GM04504 (cell line): ENCODE results near the gene SUN3.

ENCODE experiments used
- DNase-seq: peaks from one replicate; pipeline ENCODE4 v3.0.0-alpha.2; 2012; ENCODE audit warnings: low read depth

The SUN3 gene

DNA sequence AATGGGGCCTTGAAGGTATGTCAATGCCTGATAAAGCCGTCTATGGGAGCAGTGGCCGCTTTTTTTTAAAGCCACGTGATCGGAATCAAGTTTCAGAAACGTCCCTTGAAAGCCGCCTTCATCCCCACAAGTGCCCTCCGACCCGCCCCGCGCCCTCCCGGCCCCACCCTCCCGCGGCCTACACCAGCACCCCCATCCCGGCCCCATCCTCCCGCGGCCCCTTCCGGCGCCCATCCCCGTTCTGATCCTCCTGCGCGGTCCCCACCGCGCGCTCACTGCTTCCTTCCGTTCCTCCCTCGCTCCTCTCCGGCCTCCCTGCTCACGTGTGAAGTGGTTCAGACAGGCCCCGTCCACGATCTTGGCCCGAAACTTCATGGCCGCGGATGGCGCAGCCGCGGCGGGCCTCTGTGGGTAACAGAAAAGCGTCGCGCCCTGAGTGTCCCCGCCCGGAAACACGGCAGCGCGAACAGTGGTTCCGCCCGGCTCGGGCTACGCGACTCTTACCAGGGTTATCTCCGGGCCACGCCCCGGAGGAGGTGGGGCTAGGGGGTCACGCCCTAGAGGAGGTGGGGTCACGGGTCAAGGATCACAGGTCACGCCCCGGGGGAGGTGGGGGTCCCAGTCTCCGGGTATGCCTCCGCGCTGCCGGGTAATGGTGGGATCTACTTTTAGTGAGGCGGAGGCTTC lies 49.6 kb downstream of the SUN3 start, which contains the start of gene HUS1:
Gene HUS1 (minus strand): TSS at position 471 of the 687 bp plus-strand sequence. CDS start 96 bp downstream, at position 375.
- DNase-seq = peak; percentile 74

DNA sequence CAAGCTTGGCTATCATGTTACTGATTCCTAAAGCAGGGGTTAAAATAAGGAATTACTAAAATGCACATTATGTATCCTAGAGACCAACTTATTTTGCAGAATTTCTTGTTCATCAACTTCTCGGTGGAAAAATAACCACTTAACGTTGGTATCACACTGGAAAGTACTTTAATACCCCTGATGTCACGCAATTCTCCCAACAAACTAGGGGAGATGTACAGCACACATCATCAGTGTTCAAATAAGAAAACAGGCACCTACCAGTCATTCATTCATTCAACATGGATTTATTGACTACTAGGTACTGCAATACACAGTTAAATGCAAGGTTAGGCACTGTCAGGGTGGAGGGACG lies 50.1 kb downstream of the SUN3 start:
- no peak for DNase-seq

DNA sequence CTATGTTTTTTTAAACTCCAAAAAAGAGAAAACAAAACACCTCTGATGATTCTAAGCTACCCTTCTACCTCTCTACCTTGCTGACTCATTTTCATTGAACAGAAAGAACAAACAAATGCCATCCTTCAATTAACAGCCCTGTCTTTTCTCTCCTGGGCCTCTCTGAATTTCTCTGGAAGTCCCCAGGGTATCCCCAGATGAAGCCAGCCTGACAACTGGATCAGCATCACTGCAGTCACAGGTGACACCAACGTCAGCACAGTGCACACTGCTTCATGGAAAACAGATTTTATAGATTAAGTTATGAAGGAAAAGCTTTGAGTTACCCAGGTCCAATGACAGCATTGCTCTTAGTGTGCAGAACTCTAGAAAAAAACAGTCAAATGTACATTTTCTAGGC lies 55.2 kb downstream of the SUN3 start:
- DNase-seq = no peak

DNA sequence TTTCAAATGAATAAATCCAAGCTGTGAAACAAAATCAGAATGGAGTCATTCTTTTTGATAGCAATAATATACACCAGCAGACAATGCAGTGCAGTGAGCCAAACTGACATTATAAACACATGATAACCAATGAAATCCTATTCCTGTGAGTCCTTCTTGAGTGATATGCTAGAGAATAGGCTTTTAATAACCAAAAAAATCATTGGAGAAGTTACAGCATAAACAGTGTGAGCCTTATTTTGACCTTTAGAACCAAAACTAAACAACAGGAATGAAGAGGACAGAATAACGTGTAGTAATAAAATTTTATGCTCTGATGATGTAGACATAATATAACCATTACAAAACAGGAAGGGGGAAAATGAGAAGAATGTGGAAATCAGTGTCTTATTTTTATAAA lies 58.1 kb downstream of the SUN3 start:
- DNase-seq = no peak

DNA sequence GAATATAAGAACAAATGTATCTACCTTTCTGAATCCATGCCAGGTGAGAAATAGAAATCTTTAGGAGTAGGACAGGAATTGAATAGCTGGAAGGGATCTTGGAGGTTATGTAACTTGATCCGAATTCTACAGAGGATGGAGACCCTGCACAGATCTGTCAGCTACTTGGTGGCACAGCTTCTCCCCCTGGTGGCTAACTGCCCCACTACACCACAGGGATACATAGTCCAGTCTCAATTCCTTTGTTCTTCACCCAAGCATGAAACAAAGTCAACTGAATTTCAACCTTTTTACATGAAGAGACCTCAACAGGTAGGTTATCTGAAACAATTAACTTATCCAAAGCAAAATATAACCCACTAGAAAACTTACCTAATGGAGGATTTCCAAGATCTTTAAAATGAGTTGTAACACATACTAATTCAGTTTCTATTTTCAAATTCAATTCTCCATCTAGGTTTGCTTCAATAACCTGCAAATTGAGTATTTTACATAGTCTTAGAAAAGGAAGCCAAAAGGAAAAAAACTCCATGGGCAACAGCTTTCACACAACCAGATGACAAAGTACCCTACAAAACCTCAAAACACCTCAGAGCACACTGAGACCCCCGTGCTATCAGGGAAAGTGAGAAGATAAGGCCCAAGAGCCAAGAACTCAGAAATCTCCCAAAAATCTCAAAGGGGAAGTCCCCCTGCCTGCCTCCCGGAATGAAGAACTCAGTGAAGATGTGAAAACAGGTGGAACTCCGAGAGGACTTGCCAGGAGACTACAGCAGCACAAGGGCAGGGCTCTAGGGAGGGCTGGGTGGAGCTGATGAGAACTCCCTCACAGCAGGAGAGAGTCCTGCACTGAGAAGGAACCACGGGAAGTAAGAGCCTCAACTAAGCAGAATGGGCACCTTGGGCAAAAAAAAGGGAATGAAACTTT lies 59.8 kb downstream of the SUN3 start:
- DNase-seq = no peak

DNA sequence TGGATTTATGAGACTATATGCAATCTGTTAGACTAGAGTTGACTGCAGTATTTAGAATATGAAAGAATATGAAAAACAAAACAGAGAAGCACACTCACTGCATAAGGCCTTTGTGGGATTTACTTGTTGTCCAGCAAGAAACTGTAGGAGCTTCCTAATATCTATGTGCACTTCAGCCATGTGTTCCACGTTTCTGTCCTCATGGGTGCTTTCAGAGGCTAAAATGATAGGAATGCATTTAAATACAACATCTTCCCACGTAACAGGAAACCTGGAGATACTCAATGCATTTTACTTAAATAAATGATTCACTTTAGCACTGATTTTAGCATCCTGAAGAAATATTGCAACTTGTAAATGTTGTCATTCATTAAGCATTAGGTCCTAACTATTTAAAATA lies 61.2 kb downstream of the SUN3 start:
- DNase-seq = no peak

DNA sequence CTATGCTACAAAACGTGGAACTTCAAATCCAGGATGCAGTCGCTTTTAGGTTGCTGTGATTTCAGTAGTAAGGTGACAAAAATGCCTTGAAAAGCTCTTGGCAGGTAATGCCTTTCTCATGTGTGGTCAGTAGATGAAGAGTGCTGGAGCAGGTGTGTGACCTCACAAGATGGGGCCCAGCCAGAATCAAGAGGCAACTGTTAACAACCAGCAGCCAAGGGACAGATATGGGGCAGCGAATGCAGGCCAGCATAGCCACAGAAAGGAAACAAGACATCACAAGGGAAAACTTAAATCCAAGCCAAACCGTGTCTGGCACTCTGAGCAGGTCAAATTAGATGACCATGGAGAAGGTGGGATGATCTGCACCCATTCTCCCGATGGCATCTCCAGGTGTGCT lies 61.8 kb downstream of the SUN3 start:
- DNase-seq = no peak

DNA sequence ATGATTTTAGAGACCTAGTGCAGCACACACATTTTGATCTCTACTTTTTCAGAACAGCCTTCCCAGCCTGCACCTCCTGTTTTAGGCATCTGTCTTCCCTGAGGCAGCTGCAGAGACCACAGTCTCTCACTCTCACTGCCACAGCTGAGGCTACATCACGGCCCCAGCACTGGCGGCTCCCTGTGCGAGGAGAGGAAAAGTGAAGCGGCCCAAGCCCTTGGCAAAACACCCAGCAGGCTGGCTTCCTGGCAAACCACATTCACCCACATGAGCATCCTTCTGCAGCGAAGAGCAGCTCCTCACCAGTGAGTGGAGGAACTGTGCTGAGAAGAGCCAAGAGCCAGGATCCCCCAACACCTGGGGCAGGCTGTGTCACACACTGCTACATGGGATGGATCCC lies 63.5 kb downstream of the SUN3 start:
- DNase-seq = no peak

DNA sequence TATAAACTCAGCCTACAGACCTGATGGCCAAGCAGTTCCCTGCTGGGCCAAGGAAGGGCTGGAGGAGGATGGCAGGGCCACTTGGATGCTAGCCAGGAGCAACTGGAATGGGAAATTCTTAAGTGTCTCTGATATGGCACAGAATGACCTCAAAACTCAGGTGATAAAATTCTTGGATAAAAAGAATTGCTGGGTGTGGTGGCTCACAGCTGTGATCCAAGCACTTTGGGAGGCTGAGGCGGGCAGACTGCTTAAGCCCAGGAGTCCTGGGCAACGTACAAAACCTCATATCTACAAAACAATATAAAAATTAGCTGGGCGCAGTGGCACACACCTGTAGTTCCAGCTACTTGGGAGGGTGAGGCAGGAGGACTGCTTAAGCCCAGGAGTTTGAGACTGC lies 66.6 kb downstream of the SUN3 start:
- no peak for DNase-seq

DNA sequence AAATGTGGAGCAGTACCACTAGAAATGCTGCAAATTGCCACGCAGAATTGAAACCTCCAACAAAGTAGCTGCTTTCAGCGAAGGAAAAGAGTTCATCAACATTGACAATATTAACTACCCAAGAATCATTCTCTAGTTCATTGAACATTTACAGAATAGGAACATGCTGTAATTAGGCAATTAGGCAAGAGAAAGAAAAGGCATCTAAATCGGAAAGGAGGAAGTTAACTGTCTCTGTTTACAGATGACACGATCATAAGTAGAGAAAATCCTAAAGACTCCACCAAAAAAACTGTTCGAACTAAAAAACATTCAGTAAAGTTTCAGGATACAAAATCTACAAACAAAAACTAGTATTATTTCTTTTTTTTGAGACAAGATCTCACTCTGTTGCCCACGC lies 71.8 kb downstream of the SUN3 start:
- no peak for DNase-seq

DNA sequence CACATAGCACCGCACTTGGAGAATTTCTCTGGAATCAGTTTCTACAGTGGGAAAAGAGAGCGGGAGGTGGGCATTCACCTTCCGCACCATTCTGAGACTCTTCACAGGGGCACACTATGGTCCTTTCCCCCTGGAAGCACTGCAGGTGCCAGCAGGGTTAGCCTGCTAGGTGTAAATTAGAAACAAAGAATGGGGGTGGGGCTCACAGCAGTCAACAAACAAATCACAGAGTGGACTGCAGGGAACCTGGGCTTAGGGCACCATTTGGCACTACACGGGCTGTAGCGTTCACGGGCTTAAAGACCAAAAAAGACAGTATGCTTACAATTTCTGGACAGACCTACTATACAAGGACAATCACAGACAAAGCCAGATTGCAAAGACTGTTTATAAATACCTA lies 72.7 kb downstream of the SUN3 start:
- DNase-seq = no peak

DNA sequence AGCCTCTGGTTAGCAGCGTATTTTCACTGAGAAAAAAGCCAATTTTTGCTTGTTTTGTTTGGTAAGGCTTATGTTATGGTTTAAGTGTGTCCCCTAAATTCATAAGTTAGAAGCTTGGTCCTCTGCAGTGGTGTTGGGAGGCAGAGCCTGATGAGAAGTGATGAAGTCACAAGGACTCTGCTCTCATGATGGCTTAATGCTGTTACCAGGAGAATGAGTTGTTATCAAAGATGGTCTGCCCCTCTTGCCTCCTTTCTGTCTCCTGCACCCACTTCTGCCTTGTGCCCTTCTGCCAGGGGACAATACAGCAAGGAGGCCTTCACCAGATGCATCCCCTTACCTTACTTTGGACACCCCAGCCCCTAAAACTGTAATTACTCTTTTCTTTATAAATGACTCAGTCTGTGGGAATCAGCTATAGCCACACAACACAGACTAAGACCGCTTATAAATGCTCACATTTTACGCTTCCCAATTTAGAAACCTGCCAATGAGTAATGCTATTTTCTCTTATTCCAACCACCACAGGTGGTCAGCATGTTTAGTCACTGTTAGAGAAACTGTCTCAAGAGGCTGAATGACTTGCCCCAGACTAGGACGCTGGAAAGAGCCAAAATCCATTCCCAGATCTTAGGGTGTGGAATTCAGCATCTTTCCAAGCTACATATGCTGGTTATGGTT lies 74.5 kb downstream of the SUN3 start:
- peak; percentile 44 for DNase-seq

DNA sequence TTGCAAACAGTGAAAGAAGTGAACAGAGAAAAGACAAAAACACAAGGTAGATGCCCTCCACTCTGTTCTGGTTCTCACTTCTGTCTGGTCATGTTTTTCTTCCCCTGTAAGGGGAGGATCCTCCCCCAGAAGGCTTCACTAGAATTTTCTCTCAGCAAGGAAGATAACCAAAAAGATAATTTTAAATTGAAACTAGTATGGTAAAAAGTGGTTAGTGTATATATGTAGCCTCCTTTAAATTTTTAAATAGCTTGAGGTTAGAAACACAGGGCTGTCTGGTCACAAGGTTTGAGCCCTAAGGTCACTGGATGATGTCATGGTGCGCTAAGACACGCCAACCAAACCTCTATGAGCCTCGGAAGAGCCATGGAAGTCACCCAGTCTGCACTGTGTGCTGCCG lies 75.1 kb downstream of the SUN3 start:
- no peak for DNase-seq

DNA sequence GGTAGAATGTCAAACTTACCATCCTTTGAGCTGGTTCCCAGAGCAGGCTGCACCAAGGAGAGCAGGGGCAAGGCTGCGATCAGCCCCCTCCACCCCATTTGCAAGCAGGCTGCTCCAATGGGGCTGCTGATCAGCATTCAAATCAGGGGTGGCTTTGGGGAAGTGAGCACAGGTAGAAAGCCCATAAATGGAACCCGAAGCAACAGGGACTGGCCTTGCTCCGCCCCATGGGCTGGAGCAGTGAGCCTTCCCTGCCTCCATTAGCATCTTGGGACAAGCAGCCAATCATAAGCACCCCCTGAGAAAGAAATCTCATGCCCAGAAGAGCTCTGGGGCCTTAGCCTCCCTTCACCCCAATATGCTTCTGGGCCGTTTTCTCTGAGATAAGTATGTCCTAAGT lies 76.7 kb downstream of the SUN3 start:
- DNase-seq = no peak

DNA sequence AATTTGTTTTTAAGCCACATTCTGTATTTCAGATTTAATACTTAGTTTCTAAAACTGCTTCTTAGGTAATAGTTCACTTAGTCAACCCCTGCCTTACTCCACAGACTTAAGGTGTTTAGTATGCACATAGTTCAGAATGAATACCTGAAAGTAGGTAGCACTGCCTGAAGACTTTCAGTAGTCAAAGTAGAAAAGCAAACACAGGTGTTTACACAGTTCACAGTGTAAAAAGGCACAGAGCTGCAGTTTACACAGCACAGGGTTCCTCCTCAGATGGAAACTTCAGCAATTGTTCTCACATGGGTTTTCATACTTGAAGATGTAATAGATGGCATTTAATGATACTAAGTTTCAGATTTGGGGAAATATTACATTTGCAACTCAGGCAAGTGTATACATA lies 77.5 kb downstream of the SUN3 start:
- DNase-seq = no peak

DNA sequence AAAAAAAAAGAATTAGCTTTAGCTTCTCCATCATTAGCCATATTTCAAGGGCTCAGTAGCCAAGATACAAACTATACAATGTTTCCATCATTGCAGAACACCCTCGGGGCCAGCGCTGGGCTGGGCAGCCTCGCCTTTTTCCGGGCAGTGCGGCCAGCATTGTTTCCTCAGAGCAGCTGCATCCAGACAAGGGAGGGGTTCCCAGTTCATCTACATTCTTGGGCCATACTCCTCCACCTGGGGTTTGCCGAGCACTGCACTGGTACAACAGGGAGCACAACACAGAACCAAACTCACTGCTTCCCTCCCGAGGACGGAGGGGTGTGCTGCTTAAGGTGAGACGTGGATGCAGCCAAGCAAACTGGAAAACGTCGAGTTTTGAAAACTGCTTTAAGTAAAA lies 78.2 kb downstream of the SUN3 start:
- DNase-seq = no peak

DNA sequence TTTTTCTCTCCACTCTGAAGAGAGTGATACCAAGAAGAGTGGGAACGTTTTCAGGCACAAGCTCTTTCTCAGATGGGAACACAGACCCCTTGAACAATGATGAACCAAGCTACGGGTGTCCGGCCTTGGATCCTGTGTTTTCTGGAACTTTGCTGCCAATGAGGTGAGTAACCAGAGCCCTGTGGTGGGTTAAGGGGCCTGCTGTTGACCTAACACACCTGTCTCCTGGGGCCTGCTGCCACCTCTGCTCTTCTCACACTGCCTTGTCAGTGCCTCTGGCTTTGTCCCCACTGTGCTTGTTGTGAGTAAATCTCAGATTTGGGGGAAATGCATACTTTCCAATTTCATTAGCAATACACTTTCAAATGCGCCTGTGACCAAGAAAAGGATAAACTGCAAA lies 79.2 kb downstream of the SUN3 start:
- no peak for DNase-seq

DNA sequence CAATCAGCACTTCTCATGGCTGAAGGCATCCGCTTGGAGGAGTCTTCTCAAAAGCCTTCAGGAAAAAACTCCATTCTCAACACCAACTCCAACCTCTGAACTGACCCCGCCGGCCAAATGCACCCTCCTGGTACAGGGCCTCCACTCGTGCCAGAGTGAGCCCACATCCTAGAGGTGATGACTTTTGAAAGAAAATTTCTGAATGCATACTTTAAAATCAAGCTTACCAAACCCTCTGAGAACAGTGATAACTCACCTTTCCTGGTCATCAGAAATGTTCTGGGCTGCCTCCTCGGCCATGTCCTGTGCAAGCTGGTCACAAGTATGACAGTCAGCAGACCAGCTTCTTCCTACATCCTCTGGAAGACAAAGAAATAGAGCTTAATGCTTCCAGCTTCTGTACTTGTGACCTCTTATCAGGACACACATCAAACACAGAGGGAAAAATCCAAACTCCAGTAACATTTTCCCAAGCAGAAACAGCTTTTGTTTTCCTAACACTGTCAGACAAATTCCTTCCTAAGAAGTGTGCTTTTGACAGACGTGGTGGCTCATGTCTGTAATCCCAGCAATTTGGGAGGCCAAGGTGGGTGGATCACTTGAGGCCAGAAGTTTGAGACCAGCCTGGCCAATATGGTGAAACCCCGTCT lies 80.6 kb downstream of the SUN3 start, which contains the start of gene PKD1L1:
Gene PKD1L1 (minus strand): TSS at position 326 of the 650 bp plus-strand sequence. CDS start 26 bp downstream, at position 300.
- DNase-seq = no peak

DNA sequence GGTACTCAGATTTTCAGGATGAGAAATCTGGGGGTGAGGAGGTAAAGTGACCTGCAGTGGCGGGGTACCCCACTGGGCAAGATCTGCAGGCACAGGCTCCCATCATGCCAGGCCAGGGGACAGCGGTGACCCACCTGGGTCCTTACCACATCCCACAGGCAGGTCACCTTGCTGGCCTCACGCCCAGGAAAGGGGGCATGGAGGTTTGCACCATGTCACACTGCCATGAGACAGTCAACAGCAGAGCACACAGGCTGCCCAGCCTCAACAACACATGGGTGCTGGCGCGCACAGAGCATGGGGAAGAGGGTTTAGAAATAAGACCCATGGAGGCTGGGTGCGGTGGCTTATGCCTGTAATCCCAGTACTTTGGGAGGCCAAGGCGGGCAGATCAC lies 81.6 kb downstream of the SUN3 start:
- no peak for DNase-seq

DNA sequence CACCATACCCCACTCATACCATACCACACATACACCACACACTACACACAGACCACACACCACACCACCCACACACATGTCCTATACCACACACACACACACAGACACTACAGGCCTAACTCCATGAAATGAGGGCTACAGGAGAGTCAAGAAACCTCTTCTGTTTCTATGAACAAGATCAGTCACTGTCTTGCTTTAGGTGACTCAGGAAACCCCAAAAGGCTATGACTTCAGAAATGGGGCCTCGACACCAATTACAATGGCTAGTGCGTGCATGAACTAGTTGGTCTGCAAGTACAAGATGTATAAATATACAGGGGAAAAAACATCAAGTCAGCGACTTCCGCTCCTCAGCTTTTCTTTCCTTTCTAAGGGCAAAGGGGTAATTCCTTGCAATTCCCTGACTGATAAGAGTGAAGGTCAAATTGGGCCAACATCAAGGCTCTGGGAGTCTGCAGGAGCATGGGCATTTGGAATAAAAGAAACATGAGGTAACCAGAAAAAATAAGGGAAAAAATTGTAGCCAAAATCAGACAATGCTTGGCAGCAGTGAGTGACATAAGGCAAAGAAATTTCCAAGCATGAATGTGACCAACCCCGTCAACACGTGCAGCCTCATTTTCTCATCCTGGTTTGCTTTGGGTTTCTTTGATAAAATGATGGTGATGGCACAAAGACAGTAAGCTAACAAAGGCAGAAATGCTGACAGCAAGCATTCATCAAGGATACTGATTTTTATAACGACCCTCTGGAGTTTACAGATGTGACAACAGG lies 82.1 kb downstream of the SUN3 start:
- DNase-seq = no peak

DNA sequence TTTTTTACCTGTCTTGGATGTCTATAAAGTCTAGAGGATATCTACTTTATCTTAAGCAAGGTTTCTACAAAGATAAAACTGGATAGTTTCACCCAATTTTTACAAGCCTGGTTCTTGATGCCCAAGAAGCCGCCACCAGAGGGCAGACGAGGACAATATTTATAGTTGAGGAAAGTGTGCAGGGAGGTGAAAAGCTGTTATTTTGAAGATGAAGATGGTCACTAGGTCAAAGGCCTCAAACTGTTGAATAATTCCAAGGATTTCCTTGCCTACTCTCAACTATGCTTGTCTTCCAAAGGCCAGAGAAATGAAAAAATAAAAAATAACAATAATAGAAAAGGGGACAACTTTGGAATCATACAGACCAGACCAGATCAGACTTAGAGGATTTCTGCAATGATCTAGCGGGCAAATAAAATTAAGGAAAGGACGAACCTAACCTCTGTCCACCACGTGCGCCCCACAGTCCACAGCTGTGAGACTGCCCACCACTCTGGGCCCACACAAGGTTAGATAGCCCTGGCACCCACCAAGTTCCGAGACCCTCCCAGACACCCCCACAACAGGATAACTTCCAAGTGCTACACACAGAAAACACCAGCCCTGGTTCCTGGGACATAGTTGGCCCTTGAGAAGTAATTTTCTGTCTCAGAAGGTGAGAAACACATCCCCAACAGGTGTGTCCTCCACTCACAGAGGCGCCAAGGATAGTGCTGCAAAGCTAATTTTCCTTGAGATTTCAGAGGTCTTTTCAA lies 83.5 kb downstream of the SUN3 start:
- peak; percentile 35 for DNase-seq
